HG03575 (cell line): ENCODE measurements around the gene ALK.

Experiments used
- ATAC-seq: cut with Tn5 transposase; IDR thresholded peaks from one replicate; pipeline ENCODE4 v1.9.1; 2021; ENCODE audit not compliant: unreplicated experiment, insufficient number of reproducible peaks, low FRiP score; ENCODE audit errors: extremely low read depth

The ALK gene

DNA sequence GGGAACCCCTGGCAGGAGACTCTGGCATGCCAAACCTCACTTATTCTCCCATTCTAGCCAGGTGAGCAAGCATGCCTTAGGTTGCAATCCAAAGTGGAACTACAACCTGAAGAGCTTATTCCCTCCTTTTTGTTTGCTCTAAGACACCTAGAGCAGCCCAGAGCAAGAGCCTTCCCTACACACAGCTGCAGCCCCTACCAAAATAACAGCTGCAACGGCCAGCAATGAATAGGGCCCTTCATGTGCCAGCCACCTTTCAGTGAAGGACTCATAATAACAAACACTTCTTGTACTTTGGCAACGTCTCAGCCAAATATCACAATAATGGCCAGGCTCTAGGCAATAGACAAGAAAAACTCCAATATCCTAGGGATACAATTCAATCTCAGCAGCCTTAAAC, 178.7 kb downstream of the ALK start:
- no peak for ATAC-seq

GRCh38 chr2:29741132-29741531, 180.3 kb downstream of the ALK start:
- ATAC-seq: no peak

- ATAC-seq: no peak
Measured at GRCh38 chr2:29733965-29734364, 187.4 kb downstream of the ALK start.

GRCh38 chr2:29733213-29733612, 188.2 kb downstream of the ALK start:
- no peak for ATAC-seq

- ATAC-seq: no peak
Measured at GRCh38 chr2:29731948-29732347, 189.4 kb downstream of the ALK start.

DNA sequence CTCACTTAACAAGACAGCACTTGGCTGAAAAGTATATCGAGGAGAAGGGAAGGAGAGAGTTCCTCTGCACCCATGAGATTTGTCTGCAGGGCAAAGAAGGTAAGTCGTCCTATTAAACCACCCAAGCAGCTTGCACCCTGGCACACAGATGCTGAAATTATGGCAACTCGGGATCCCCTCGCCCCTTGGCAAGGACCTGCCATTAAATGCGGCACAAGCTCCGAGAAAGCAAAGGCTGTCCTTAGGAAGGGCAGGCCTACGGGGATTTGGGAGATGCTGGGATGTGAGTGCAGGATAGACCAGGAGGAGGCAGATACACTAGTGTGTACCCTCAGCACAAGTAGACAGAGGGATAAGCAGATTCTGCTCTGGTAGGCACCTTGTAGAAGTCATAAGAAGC, 191.5 kb downstream of the ALK start:
- no peak for ATAC-seq

- ATAC-seq: no peak
Measured at GRCh38 chr2:29729401-29729800, 192.0 kb downstream of the ALK start.

DNA sequence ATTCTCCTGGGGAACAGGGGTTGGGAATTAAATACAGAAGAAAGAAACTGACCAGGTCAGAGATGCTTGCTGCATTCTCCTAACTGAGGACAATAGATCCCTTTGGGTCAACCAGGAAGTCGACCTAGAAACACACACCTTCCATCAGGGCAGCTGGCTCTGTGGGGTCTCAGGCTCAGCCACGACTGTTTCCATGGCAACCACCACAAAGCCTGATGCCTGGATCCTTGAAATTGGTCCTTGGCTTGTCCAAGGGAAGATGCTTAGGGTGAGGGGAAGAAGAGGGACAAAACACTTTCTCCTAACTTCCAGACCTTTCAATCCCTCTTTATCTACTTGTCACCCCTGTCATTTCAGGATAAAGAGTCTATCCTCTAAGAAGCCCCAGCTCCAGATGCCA, 194.4 kb downstream of the ALK start:
- no peak for ATAC-seq

DNA sequence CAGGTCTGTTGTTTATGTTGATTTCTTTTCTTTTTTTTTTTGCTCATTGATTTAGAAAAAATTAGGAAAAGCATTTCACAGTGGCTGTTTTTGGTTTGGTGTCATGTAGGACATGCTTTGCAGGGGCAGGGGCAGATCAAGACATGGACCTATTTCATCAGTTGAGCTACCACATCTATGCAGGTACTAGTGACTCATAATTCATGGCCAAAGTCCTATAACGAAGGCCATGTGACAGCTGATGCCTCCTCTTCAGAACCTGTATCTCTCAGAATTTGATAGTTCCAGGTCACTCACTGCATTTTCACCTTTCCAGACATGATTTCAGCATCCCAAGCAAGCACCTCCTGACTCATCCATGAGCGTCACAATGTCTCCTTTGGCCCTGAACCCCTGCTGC, 195.8 kb downstream of the ALK start:
- ATAC-seq: no peak

DNA sequence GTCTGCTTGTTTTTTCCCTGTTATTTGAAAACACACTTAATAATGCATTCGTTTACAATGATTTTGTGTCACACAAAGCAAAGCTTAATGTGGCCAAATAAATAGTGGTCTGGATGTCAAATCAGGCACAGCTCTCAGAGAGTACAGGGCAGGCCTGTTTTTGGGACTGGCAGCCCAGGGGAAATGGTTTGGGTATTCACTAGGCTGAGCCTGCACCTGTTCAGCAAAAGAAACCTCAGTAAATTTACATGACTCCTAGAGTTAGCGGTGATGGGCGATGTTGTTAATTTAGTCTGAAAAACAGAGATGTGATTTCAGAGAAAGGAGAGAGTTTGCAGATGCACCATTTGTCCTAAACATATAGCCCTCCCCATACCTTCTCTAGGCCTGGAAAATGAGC, 197.1 kb downstream of the ALK start:
- ATAC-seq: no peak

- peak; percentile 81 for ATAC-seq
Measured at GRCh38 chr2:29723255-29724001, 198.0 kb downstream of the ALK start.

DNA sequence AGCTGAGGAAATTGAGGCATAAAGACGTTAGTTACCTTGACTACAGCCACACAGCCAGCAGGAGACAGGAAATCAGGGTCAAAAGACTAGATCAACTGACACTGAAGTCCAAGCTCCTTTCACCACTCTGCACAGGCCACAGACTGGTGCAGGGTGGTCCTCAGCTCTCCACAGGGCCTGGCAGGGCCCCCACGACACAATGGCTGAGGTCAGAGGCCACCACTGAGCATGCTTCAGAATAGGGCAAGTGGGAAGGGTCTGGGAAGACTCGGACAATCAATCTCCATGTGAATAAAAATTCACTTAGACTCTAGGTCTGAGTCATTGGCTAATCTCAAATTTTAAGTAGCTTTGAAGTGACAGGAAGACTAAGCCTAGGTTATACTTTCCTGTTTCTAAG, 201.7 kb downstream of the ALK start:
- no peak for ATAC-seq

GRCh38 chr2:29718076-29718686, 203.2 kb downstream of the ALK start:
- ATAC-seq: no peak

GRCh38 chr2:29715655-29716054, 205.7 kb downstream of the ALK start:
- no peak for ATAC-seq

GRCh38 chr2:29714333-29714732, 207.1 kb downstream of the ALK start:
- no peak for ATAC-seq

GRCh38 chr2:29706171-29706720, 215.1 kb downstream of the ALK start:
- ATAC-seq: no peak

- no peak for ATAC-seq
Measured at GRCh38 chr2:29705616-29706015, 215.8 kb downstream of the ALK start.

GRCh38 chr2:29703336-29703735, 218.1 kb downstream of the ALK start:
- no peak for ATAC-seq

GRCh38 chr2:29702276-29702675, 219.1 kb downstream of the ALK start:
- no peak for ATAC-seq

DNA sequence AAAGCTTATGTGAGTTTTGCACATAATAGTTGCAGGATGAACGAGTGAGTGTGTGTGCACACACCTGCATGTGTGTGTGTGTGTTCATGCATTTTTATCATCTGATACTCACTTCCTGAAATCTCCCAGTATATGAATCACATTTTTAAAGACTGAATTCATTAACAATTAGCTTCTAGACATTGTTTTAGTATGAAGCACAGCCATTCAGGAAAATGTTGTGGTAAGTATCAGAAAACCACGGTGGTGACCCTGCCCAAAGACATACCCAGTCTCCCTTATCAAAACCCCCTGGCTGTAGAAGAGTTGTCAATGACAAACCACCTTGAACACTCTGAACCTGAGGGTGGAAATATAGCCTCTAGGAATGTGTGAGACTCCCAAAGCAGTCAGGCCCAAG, 220.8 kb downstream of the ALK start:
- no peak for ATAC-seq

GRCh38 chr2:29699045-29699444, 222.3 kb downstream of the ALK start:
- ATAC-seq: no peak
